HCT116 (cell line): ENCODE results near the gene TXNDC11. TPM values are rescaled to one million over a fixed set of nuclear protein-coding genes. Genes with fewer than 3 reads are reported as not detected.

ENCODE experiments used
- ATAC-seq: fragments of 200-7000 bp; cut with Tn5 transposase; 2 replicates; pipeline ENCODE4 v1.9.1; 2020; ENCODE audit warnings: mild to moderate bottlenecking, moderate library complexity
- BruUV-seq: library from RNA; stranded (reverse); fragments of 400-500 nt; replicated peaks from 2 replicates; lab custom pipeline; 2021; lab: Mats Ljungman, UMichigan
- CTCF ChIA-PET: fragments of 300-600 bp; sonication (Branson Sonifier 250); formaldehyde crosslinking; loops from one replicate; lab custom pipeline; 2021; ENCODE audit warnings: antibody characterized with exemption; lab: Charles Lee
- POLR2A ChIA-PET: fragments of 300-600, 350-600 bp; sonication (Branson Sonifier 250); formaldehyde crosslinking; loops from one replicate; lab custom pipeline; 2021; ENCODE audit warnings: antibody characterized with exemption; lab: Charles Lee
- RAD21 ChIA-PET, 2 experiments: fragments of 300-600 bp; sonication (Branson Sonifier 250); formaldehyde crosslinking; loops; one replicate each; lab custom pipeline; 2023; ENCODE audit warnings: low total read pairs in 2 of 2; ENCODE audit not compliant: uncharacterized antibody in 2 of 2, unreplicated experiment in 2 of 2, low non-redundant PET in 1 of 2; lab: Charles Lee
- DNase-seq: peaks from one replicate; pipeline ENCODE4 v3.0.0-alpha.2; 2010; ENCODE audit warnings: low read depth, low spot score
- H2AFZ ChIP-seq: fragments of 200-600 bp; shearing (Covaris generic), sonication (generic); 2 replicates; pipeline ENCODE4 v1.6.1; 2017; ENCODE audit warnings: low read depth, mixed run types, mixed read lengths, antibody characterized with exemption, low read length; ENCODE audit not compliant: poor library complexity, severe bottlenecking
- H3K27ac ChIP-seq: 2 replicates; pipeline ENCODE4 v1.5.1; 2012; ENCODE audit warnings: low read depth, low read length
- H3K27me3 ChIP-seq: fragments of 200-600 bp; sonication (generic); 2 replicates; pipeline ENCODE4 v1.6.1; 2016; ENCODE audit warnings: mixed run types, low read length, mixed read lengths; ENCODE audit not compliant: insufficient read depth
- H3K36me3 ChIP-seq, 2 experiments: fragments of 200-500 bp in 1 of 2; fragments of 200-600 bp in 1 of 2; sonication (Bioruptor generic) in 1 of 2; sonication (generic) in 1 of 2; 2 replicates each; pipeline versions ENCODE4 v1.5.1 to v1.6.1; 2014 to 2016; ENCODE audit warnings: low read length in 2 of 2, inconsistent platforms in 1 of 2, mixed read lengths in 1 of 2, mixed run types in 1 of 2; ENCODE audit not compliant: insufficient read depth in 2 of 2, control insufficient read depth in 1 of 2
- H3K4me1 ChIP-seq, 2 experiments: fragments of 200-600 bp in 1 of 2; sonication (generic) in 1 of 2; 2 replicates each; pipeline versions ENCODE4 v1.5.1 to v1.6.1; 2012 to 2017; ENCODE audit warnings: low read length in 2 of 2, inconsistent platforms in 1 of 2, mild to moderate bottlenecking in 1 of 2, mixed read lengths in 1 of 2, mixed run types in 1 of 2, moderate library complexity in 1 of 2; ENCODE audit not compliant: insufficient read depth in 2 of 2, control insufficient read depth in 1 of 2
- H3K4me2 ChIP-seq: fragments of 200-600 bp; sonication (generic); 2 replicates; pipeline ENCODE4 v1.6.1; 2017; ENCODE audit warnings: mixed run types, low read length, mixed read lengths
- H3K4me3 ChIP-seq, 2 experiments: fragments of 200-600 bp in 1 of 2; sonication (generic) in 1 of 2; replicated peaks in 1 of 2; 2 replicates each; pipeline ENCODE4 v1.5.1; 2011 to 2016; ENCODE audit warnings: low read length in 2 of 2, control low read depth in 1 of 2, low read depth in 1 of 2, mild to moderate bottlenecking in 1 of 2, mixed read lengths in 1 of 2, mixed run types in 1 of 2
- H3K79me2 ChIP-seq: fragments of 200-600 bp; sonication (generic); 2 replicates; pipeline ENCODE4 v1.6.1; 2017; ENCODE audit warnings: mild to moderate bottlenecking, mixed run types, low read length, moderate library complexity, mixed read lengths; ENCODE audit not compliant: insufficient read depth
- H3K9ac ChIP-seq: fragments of 200-600 bp; sonication (generic); 2 replicates; pipeline ENCODE4 v1.6.1; 2016; ENCODE audit warnings: low read length, mixed read lengths
- H3K9me2 ChIP-seq: fragments of 200-600 bp; sonication (generic), shearing (Covaris generic); 2 replicates; pipeline ENCODE4 v1.6.1; 2017; ENCODE audit warnings: mixed run types, mild to moderate bottlenecking, moderate library complexity; ENCODE audit not compliant: insufficient read depth
- H3K9me3 ChIP-seq, 2 experiments: fragments of 200-500 bp in 1 of 2; fragments of 200-600 bp in 1 of 2; sonication (Bioruptor generic) in 1 of 2; sonication (generic) in 1 of 2; 2 replicates each; pipeline ENCODE4 v1.6.1; 2014 to 2017; ENCODE audit warnings: low read length in 2 of 2, mixed read lengths in 2 of 2, inconsistent platforms in 1 of 2, low read depth in 1 of 2, mild to moderate bottlenecking in 1 of 2, mixed run types in 1 of 2, moderate library complexity in 1 of 2; ENCODE audit not compliant: control insufficient read depth in 1 of 2, insufficient read depth in 1 of 2
- H4K20me1 ChIP-seq: fragments of 200-600 bp; sonication (generic), shearing (Covaris generic); 2 replicates; pipeline ENCODE4 v1.6.1; 2017; ENCODE audit warnings: mixed run types, mild to moderate bottlenecking, moderate library complexity; ENCODE audit not compliant: insufficient read depth
- CEBPB ChIP-seq: IDR thresholded peaks from 2 replicates; pipeline ENCODE4 v1.6.1; 2012; ENCODE audit warnings: low read depth
- MAX ChIP-seq: IDR thresholded peaks from 2 replicates; pipeline ENCODE4 v1.6.1; 2012
- POLR2AphosphoS5 ChIP-seq: IDR thresholded peaks from 2 replicates; pipeline ENCODE4 v1.6.1; 2011; ENCODE audit warnings: mild to moderate bottlenecking, low read depth, low read length, moderate library complexity
- RAD21 ChIP-seq: IDR thresholded peaks from 2 replicates; pipeline ENCODE4 v1.6.1; 2012; ENCODE audit warnings: low read depth, mild to moderate bottlenecking
- ZNF274 ChIP-seq: fragments of 200-500 bp; sonication (Bioruptor generic); IDR thresholded peaks from 2 replicates; pipeline ENCODE4 v1.6.1; 2014; ENCODE audit warnings: mild to moderate bottlenecking, low read depth, low read length, inconsistent platforms
- intact Hi-C: fragments of 100-400 bp; cut with micrococcal nuclease; formaldehyde crosslinking; loops from 2 replicates; pipeline ENCODE4 v1.10.0; 2022
- total RNA-seq: library from RNA; stranded (reverse); gene quantifications from one replicate; pipeline ENCODE4 v1.2.1, GENCODE V29; 2021; ENCODE audit not compliant: unreplicated experiment

The TXNDC11 gene
- total RNA-seq, 1 experiment from 2014 or later = 26.8 TPM

GRCh38 chr16:11744075-11744470 lies 1.4 kb upstream of the TXNDC11 start:
- BruUV-seq = no TSS peak
- Histone ChIP-seq H3K9me3 (no peaks in the 10 kb centered on the region), H3K4me2 (peak overlapping the region; percentile 82), H3K9me2 (no peaks in the 10 kb centered on the region), H3K27me3 (no peaks in the 10 kb centered on the region), H3K79me2 (peaks cover 32% of the 10 kb centered on the region), H2AFZ (no peak overlapping the region), H4K20me1 (no peaks in the 10 kb centered on the region), H3K36me3 (0 out of 4 replicates have a peak, but pooled peaks cover 0 to 3% of the 10 kb centered on the region in 2 experiments), H3K4me3 (peak overlapping the region; percentile 65 to 82), H3K27ac (peak overlapping the region; percentile 89), H3K9ac (peak overlapping the region; percentile 80), H3K4me1 (peaks cover 15 to 21% of the 10 kb centered on the region in 2 experiments; a peak in 3 of 4 replicates)
- intact Hi-C loops = no loop called here
- ATAC-seq (no peak), DNase-seq (no peak)
- ChIA-PET POLR2A (interaction anchor here (0.7 to 1.9 kb wide), 2 partner anchors 53 to 107 kb away, joined by 3 to 10 read pairs; partner anchors contain the start of gene ZC3H7A), RAD21 (no interaction called here), CTCF (interaction anchor here (1.2 to 1.8 kb wide), 2 partner anchors 9 to 337 kb away, joined by 3 to 7 read pairs; no protein-coding TSS in a partner anchor)
- TF ChIP-seq ZNF274 = no peak

GRCh38 chr16:11743308-11744074 lies 834 bp upstream of the TXNDC11 start:
- ATAC-seq (peak; percentile 27), DNase-seq (peak; percentile 50)
- H3K79me2 ChIP-seq = peaks cover 37% of the 10 kb centered on the region
- H3K4me1 ChIP-seq = peaks cover 15 to 21% of the 10 kb centered on the region in 2 experiments; a peak in 3 of 4 replicates
- H3K36me3 ChIP-seq = 0 out of 4 replicates have a peak, but pooled peaks cover 0 to 4% of the 10 kb centered on the region in 2 experiments
- no peaks in the 10 kb centered on the region for H3K9me3 ChIP-seq
- peak overlapping the region; percentile 80 for H3K9ac ChIP-seq
- H3K9me2 ChIP-seq = no peaks in the 10 kb centered on the region
- H3K4me3 ChIP-seq = peak overlapping the region; percentile 65 to 82
- ChIA-PET RAD21 (interaction anchor here (0.7 kb wide), 2 partner anchors 17 to 38 kb away, joined by 3 read pairs; no protein-coding TSS in a partner anchor), CTCF (interaction anchor here (1.2 to 1.8 kb wide), 2 partner anchors 10 to 336 kb away, joined by 3 to 7 read pairs; no protein-coding TSS in a partner anchor), POLR2A (interaction anchor here (0.6 to 1.9 kb wide), 9 partner anchors 8 to 107 kb away, joined by 3 to 10 read pairs (median 4); partner anchors contain the start of gene ZC3H7A)
- intact Hi-C loops = no loop called here
- no peaks in the 10 kb centered on the region for H3K27me3 ChIP-seq
- H3K4me2 ChIP-seq = peak overlapping the region; percentile 82
- no peak for TF ChIP-seq RAD21
- TF ChIP-seq CEBPB = peak; percentile 53
- TF ChIP-seq POLR2AphosphoS5 = peak; percentile 42
- peak; percentile 76; the same call in 1 of the 2 replicates for TF ChIP-seq MAX
- H4K20me1 ChIP-seq = no peaks in the 10 kb centered on the region
- H3K27ac ChIP-seq = peak overlapping the region; percentile 89
- no peak overlapping the region for H2AFZ ChIP-seq
- TSS peak; percentile 81 for BruUV-seq
